HG03066 (cell line): ENCODE results near the gene LARP7.
"Not testable (repeated sequence)": the region's sequence is repeated elsewhere in the genome, so short reads cannot be mapped to it uniquely, and the experiment has no call there.

ENCODE experiments used
- ATAC-seq: cut with Tn5 transposase; IDR thresholded peaks from one replicate; pipeline ENCODE4 v1.9.1; 2021; ENCODE audit warnings: low read depth; ENCODE audit not compliant: unreplicated experiment

Gene LARP7

GRCh38 chr4:112649055-112649408, 12.1 kb downstream of the LARP7 start:
- ATAC-seq, result no peak

- ATAC-seq, result no peak
Measured at GRCh38 chr4:112650332-112650731, 13.4 kb downstream of the LARP7 start.

- ATAC-seq, result no peak
Measured at GRCh38 chr4:112651641-112652040, 14.7 kb downstream of the LARP7 start.

- no peak for ATAC-seq
Measured at GRCh38 chr4:112652216-112652615, 15.3 kb downstream of the LARP7 start.

GRCh38 chr4:112655270-112655669, 18.3 kb downstream of the LARP7 start:
- no peak for ATAC-seq

GRCh38 chr4:112656115-112656514, 19.2 kb downstream of the LARP7 start:
- ATAC-seq, result not testable (repeated sequence)

GRCh38 chr4:112664611-112665010, 27.7 kb downstream of the LARP7 start:
- no peak for ATAC-seq

- no peak for ATAC-seq
Measured at GRCh38 chr4:112668131-112668530, 31.2 kb downstream of the LARP7 start.

GRCh38 chr4:112673076-112673475, 36.1 kb downstream of the LARP7 start:
- no peak for ATAC-seq

- no peak for ATAC-seq
Measured at GRCh38 chr4:112673686-112674085, 36.7 kb downstream of the LARP7 start.

GRCh38 chr4:112674376-112674775, 37.4 kb downstream of the LARP7 start:
- ATAC-seq, result no peak

- no peak for ATAC-seq
Measured at GRCh38 chr4:112677519-112678091, 40.7 kb downstream of the LARP7 start.

GRCh38 chr4:112680996-112681395, 44.1 kb downstream of the LARP7 start:
- ATAC-seq, result no peak

GRCh38 chr4:112693507-112693906, 56.6 kb downstream of the LARP7 start:
- no peak for ATAC-seq

GRCh38 chr4:112700679-112701078, 63.7 kb downstream of the LARP7 start:
- no peak for ATAC-seq

GRCh38 chr4:112702892-112703291, 65.9 kb downstream of the LARP7 start:
- no peak for ATAC-seq

GRCh38 chr4:112704322-112704721, 67.4 kb downstream of the LARP7 start:
- ATAC-seq, result no peak

GRCh38 chr4:112704991-112705845, 68.3 kb downstream of the LARP7 start:
- no peak for ATAC-seq

- not testable (repeated sequence) for ATAC-seq
Measured at GRCh38 chr4:112705891-112706839, 69.2 kb downstream of the LARP7 start.

GRCh38 chr4:112706840-112707207, 69.9 kb downstream of the LARP7 start:
- no peak for ATAC-seq
